Neural cell (in vitro differentiated cells): ENCODE measurements around the gene IFT43.

Experiments
- EP300 ChIP-seq: fragments of 450-650 bp; conservative IDR thresholded peaks from 2 replicates; pipeline ENCODE4 v1.6.1; 2014; ENCODE audit warnings: antibody characterized with exemption, mild to moderate bottlenecking, moderate library complexity; ENCODE audit not compliant: poor library complexity, severe bottlenecking
- EZH2 ChIP-seq: fragments of 200-600, 300-800 bp; shearing (Covaris generic), sonication (generic); IDR thresholded peaks from 2 replicates; pipeline ENCODE4 v1.6.1; 2014; ENCODE audit warnings: antibody characterized with exemption, low read length, borderline replicate concordance, mild to moderate bottlenecking; ENCODE audit not compliant: insufficient read depth, poor library complexity, severe bottlenecking
- MXI1 ChIP-seq: fragments of 450-650 bp; conservative IDR thresholded peaks from 2 replicates; pipeline ENCODE4 v1.6.1; 2014; ENCODE audit warnings: antibody characterized with exemption, mild to moderate bottlenecking; ENCODE audit not compliant: poor library complexity, severe bottlenecking
- POLR2AphosphoS5 ChIP-seq: IDR thresholded peaks from 2 replicates; pipeline ENCODE4 v1.6.1; 2012
- RAD21 ChIP-seq: fragments of 450-650 bp; conservative IDR thresholded peaks from 2 replicates; pipeline ENCODE4 v1.6.1; 2014; ENCODE audit warnings: antibody characterized with exemption, mild to moderate bottlenecking, moderate library complexity
- TAF1 ChIP-seq: IDR thresholded peaks from 2 replicates; pipeline ENCODE4 v1.6.1; 2012; ENCODE audit warnings: low read depth
- TF ChIP-seq, protein P1 (sequence below): fragments of 450-650 bp; IDR thresholded peaks from 2 replicates; pipeline ENCODE4 v1.5.1; 2014; ENCODE audit warnings: antibody characterized with exemption, mild to moderate bottlenecking, moderate library complexity; ENCODE audit not compliant: poor library complexity, severe bottlenecking
- TF ChIP-seq, protein P2 (sequence below): IDR thresholded peaks from 2 replicates; pipeline ENCODE4 v1.6.1; 2012; ENCODE audit warnings: borderline replicate concordance

DNA sequence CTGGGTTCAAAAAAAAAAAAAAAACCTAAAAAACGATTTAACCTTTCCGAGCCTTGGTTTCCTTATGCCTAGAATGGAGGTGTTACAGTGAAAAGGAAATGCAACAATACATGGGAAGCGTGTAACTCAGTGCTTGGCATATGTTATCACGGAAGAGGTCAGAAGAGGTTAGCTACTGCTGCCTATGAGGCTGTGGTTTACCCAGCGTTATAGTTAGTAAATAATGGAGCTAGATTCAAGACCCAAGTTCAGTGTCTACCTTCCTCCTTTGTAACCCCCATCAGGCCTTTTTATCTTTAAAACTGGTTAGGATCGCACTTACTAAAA, 839 bp downstream of the IFT43 start:
- TF ChIP-seq, protein P1, sequence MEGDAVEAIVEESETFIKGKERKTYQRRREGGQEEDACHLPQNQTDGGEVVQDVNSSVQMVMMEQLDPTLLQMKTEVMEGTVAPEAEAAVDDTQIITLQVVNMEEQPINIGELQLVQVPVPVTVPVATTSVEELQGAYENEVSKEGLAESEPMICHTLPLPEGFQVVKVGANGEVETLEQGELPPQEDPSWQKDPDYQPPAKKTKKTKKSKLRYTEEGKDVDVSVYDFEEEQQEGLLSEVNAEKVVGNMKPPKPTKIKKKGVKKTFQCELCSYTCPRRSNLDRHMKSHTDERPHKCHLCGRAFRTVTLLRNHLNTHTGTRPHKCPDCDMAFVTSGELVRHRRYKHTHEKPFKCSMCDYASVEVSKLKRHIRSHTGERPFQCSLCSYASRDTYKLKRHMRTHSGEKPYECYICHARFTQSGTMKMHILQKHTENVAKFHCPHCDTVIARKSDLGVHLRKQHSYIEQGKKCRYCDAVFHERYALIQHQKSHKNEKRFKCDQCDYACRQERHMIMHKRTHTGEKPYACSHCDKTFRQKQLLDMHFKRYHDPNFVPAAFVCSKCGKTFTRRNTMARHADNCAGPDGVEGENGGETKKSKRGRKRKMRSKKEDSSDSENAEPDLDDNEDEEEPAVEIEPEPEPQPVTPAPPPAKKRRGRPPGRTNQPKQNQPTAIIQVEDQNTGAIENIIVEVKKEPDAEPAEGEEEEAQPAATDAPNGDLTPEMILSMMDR = no peak
- TF ChIP-seq RAD21 = no peak
- no peak for TF ChIP-seq MXI1
- TF ChIP-seq TAF1 = no peak
- TF ChIP-seq EZH2 = no peak
- no peak for TF ChIP-seq POLR2AphosphoS5
- TF ChIP-seq EP300 = no peak
- TF ChIP-seq, protein P2, sequence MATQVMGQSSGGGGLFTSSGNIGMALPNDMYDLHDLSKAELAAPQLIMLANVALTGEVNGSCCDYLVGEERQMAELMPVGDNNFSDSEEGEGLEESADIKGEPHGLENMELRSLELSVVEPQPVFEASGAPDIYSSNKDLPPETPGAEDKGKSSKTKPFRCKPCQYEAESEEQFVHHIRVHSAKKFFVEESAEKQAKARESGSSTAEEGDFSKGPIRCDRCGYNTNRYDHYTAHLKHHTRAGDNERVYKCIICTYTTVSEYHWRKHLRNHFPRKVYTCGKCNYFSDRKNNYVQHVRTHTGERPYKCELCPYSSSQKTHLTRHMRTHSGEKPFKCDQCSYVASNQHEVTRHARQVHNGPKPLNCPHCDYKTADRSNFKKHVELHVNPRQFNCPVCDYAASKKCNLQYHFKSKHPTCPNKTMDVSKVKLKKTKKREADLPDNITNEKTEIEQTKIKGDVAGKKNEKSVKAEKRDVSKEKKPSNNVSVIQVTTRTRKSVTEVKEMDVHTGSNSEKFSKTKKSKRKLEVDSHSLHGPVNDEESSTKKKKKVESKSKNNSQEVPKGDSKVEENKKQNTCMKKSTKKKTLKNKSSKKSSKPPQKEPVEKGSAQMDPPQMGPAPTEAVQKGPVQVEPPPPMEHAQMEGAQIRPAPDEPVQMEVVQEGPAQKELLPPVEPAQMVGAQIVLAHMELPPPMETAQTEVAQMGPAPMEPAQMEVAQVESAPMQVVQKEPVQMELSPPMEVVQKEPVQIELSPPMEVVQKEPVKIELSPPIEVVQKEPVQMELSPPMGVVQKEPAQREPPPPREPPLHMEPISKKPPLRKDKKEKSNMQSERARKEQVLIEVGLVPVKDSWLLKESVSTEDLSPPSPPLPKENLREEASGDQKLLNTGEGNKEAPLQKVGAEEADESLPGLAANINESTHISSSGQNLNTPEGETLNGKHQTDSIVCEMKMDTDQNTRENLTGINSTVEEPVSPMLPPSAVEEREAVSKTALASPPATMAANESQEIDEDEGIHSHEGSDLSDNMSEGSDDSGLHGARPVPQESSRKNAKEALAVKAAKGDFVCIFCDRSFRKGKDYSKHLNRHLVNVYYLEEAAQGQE = no peak
